Amygdala (tissue), 56 donors: Measurements from ENCODE around the gene VSTM2B.

Source experiments
- DNase-seq, 56 donors: peaks; one replicate each; lab custom pipeline; 2025; lab: John Stamatoyannopoulos, UW

Gene VSTM2B

DNA sequence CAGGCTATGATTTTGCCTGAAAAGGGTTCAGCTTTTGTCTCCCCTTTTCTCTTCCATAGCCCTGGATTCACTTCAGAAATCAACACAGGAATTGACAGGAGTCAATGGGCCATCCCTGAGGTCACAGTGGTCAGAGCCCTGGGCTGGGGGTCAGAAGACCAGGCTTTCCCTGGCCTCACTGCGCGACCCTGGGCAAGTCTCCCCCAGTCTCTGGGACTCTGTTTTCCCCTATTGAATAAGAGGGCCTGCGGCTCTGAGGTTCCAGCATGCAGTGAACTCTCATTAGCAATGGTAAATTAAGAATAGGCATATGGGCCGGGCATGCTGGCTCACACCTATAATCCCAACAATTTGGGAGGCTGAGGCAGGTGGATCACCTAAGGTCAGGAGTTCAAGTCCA, 30.7 kb upstream of the VSTM2B start:
- DNase-seq: no peak

DNA sequence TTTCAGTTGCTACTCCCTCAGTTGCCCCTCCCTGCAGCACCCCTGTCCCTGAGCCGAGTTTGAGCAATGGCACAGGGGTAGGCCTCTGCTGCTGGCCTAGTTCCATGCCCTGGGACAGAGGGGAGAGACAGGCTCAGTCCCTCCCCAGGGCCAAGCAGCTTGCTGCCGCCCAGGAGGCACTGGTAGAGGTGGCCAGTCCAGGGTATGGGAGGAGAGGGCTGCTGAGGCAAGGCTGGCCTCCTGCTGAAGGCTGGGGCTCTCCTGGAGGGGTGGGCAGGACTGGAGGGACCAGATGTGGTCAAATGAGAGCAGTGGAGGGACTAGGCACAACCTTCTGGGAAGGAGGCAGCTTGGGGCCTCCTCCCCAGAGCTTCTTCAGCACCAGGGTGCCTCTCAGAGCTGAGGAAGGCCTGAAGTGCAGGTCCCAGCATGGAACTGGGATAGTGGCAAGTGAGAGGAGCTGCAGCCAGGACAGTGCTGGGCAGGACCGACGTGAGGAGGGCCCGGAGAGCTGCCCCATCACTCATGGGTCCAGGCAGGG, 29.8 kb upstream of the VSTM2B start:
- no peak for DNase-seq

DNA sequence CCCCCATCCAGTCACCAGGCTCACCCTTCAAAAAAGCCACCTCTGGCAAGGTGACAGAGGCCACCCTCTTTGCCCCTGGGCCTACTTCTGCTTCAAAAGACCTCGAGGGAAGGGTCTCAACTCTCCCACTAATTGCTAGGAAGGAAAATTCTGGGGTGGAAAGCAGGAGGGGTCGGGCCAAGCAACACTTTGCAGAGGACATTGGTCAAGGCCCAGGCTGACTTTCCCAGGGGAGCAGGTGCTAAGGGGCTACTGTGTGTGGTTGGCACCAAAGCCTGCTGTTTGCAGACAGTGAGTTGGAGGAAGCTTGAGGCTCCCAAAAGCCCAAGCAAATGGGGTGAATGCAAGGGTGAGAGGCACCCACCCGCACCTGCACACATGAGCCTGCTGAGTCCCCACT, 28.6 kb upstream of the VSTM2B start:
- no peak for DNase-seq

- DNase-seq: no peak
These were observed 27.9 kb upstream of the VSTM2B start for GRCh38 chr19:29497686-29498436.

DNA sequence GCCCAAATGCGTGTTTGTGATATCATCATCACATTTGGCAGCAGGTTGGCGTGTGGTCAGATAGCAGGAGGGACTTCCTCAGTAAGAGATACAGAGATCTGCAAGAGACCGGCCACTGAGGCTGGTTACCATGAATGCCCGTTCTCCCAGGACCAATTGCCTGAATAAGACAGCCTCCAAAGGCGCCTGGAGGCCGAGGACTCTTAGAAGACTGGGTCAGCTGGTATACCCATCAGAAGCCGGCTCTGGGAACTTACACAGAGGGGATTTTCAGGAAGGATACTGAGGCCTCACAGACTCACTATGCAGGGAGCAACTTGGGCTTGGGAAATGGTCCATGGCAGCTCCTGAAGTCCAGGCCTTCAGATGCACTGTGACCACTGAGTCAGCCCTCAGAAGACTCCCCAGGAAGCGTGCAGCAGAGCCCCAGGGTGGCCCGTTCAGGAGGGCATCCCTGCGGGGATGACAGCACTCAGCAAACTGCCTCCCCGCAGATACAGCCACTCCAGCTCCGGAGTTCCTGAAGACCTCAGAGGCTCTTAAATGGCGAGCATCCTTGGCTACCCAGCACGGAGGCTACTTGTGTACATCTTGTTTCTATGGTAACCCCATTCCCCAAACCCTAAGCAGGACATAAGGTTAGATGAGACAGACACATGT, 26.4 kb upstream of the VSTM2B start:
- DNase-seq: no peak

DNA sequence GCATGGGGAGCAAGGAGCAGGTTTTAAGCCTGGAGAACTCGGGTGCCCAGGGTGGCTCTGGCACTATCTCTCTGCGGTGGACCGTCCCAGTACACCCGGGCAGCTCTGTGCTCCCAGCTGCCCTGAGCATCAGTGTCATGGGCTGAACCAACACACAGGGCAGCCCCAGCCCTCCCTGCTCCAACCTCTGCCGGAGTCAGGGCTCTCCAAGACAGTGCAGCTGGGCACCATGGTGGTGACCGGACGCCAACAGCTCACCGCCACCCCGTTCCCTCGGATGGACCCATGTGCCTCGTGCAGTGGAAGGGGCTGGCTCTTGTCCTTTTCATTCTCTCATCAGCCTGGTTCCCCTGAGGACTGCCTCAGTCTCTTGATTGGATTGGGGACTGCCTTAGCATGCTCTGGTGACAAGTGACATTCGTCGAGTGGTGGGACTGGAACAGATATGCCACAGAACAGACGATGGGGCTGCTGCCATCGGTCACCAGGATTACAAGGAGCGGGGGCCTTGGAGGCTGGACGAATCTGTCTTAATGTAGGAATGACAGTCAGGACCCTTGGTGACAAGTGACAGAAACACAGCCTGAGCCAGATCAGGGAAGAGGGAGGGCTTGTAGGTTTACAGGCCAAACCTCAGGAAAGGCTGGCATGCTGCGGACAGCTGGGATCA, 25.7 kb upstream of the VSTM2B start:
- DNase-seq: peak in 8 of 56 donors; percentile 19 to 52 (median 32)

GRCh38 chr19:29501816-29502580, 23.8 kb upstream of the VSTM2B start:
- DNase-seq: peak in 2 of 56 donors; percentile 13 to 23

GRCh38 chr19:29502581-29502850, 23.3 kb upstream of the VSTM2B start:
- no peak for DNase-seq

- DNase-seq: peak in 5 of 56 donors; percentile 17 to 52 (median 33)
These were observed 22.5 kb upstream of the VSTM2B start for GRCh38 chr19:29503140-29503758.

DNA sequence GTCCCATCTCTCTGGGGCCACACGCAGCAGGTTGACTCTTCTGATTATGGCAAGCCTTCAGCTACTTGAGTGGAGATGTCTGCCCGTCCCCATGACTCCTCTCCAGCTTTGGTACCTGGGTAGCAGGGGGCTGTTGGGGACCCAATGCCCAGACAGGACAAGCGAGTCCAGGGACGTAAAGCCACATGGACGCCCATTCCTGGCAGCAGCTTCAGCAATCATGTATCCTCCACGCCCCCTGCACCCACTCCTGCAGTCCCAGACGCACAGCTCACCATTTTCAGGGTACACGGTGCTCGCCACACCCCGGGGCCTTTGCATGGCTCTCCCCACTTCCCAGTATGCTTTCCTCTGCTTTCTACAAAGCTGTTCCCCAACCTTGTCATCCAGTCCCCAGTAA, 22.0 kb upstream of the VSTM2B start:
- no peak for DNase-seq

- peak in 14 of 56 donors; percentile 27 to 72 (median 56) for DNase-seq
These were observed 21.3 kb upstream of the VSTM2B start for GRCh38 chr19:29504454-29504853.

GRCh38 chr19:29505097-29505824, 20.5 kb upstream of the VSTM2B start:
- DNase-seq: peak in 55 of 56 donors; percentile 49 to 97 (median 87)

GRCh38 chr19:29506619-29506911, 19.2 kb upstream of the VSTM2B start:
- no peak for DNase-seq

- DNase-seq: no peak
These were observed 18.5 kb upstream of the VSTM2B start for GRCh38 chr19:29507081-29507860.

DNA sequence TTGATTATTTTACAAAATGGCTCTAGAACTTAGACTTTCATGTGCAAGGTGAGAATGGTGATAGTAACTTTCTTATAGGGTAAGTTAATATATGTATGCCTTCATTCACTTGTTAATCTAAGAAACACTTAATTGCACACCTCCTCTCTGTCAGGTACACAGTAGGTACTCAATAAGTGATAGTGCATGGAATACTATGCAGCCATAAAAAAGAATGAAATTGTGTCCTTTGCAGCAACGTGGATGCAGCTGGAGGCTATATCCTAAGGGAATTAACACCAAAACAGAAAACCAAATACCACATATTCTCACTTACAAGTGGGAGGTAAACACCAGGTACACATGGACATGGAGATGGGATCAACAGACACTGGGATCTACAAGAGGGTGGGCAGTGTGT, 17.6 kb upstream of the VSTM2B start:
- DNase-seq: no peak

DNA sequence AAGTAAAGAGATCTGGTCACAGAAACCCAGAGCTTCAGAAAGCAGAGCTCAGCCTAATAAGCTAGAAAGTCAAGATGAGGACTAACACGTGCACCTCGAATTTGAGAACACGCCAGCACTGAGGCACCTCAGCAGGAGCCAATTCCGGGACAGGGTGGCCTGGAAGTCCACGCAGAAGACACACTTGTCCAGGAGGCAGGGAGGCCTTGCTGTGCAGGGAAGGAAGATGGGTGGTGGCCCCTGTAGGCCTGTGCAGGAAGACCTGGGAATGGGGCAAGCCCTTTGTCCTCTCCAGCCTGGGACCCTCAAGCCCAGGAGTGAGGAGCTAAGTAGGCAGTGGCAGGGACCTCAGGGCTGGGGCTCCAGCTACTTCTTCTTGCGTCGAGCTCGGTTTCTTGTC, 16.3 kb upstream of the VSTM2B start:
- DNase-seq: no peak

DNA sequence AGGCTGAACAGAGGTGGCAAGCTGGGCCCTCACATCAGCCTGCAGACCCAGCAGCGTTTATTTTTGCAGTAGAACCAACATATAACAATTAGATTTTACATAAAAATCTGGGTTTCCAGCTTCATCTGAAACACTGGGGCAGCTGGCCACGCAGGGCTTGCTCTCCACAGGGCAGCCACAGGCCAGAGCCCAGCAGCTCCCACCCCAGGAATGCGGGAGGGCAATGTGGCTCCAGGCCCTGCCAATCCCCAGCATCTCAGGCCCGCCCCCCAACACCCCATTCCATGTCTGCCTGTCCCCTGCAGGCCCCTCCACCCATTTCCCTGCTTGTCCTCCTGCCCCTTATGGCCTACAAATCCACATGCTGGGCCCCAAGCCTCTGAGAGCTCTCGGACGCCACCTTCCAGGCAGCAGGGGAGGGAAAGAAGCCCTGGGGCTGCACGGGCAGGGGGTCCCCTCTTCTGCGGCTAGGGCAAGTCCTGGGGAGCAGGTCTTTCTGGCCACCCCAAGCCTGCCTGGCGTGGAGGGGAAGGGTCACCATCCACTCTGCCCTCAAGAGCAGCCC, 15.0 kb upstream of the VSTM2B start:
- no peak for DNase-seq

DNA sequence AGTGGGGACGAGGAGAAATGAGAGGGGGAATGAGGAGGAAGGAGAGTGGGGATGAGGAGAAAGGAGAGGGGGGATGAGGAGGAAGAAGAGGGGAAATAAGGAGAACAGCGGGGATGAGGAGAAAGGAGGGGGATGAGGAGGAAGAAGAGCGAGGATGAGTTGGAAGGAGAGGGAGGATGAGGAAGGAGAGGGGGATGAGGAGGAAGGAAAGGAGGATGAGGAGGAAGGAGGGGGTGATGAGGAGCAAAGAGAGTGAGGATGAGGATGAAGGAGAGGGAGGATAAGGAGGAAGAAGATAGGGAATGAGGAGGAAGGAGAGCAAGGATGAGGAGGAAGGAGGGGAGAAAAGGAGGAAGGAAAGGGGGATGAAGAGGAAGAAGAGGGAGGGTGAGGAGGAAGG, 14.0 kb upstream of the VSTM2B start:
- no peak for DNase-seq

GRCh38 chr19:29512748-29513147, 13.0 kb upstream of the VSTM2B start:
- DNase-seq: no peak
